ENCODE measurements around the gene TMEM108. TPM values are rescaled to one million over a fixed set of nuclear protein-coding genes. Genes with fewer than 3 reads are reported as not detected.

The TMEM108 gene
- polyA plus RNA-seq, 1 of the 3 experiments (the other 2 are of a cell fraction) = 8.6 TPM

GRCh38 chr3:133192967-133193366 is 154.8 kb downstream of the TMEM108 start:
- peaks cover 9 to 10% of the 10 kb centered on the region in 2 experiments; a peak in 3 of 4 replicates for H3K4me1 ChIP-seq (ENCODE audit: control insufficient read depth in 1 of 2, insufficient read depth in 2 of 2, low read depth in 1 of 2, low read length in 1 of 2)
- no peaks in the 10 kb centered on the region for H3K79me2 ChIP-seq (ENCODE audit: insufficient read depth)
- ChIA-PET POLR2A (no interaction called here), CTCF (interaction anchor here (0.8 to 1.4 kb wide), 2 partner anchors 11 to 24 kb away, joined by 3 read pairs; no protein-coding TSS in a partner anchor)
- H3F3A ChIP-seq (replicated peaks; ENCODE audit: insufficient read depth) = no peaks in the 10 kb centered on the region
- H3K9me2 ChIP-seq = no peaks in the 10 kb centered on the region
- no peak overlapping the region for H3K4me3 ChIP-seq (ENCODE audit: low read depth in 2 of 2, low read length in 1 of 2)
- H3K9me3 ChIP-seq = no peaks in the 10 kb centered on the region
- no peak overlapping the region for H3K4me2 ChIP-seq
- H3K27ac ChIP-seq (ENCODE audit: low read depth in 2 of 2, low read length in 1 of 2) = no peak overlapping the region
- H4K20me1 ChIP-seq (ENCODE audit: insufficient read depth) = no peaks in the 10 kb centered on the region
- no peak for DNase-seq
- no peak overlapping the region for H2AFZ ChIP-seq (ENCODE audit: low read depth)
- TF ChIP-seq GABPA (IDR thresholded peaks at IDR 0.05; ENCODE audit: low read depth) (no peak), EP300 (IDR thresholded peaks at IDR 0.05; ENCODE audit: borderline replicate concordance in 1 of 2, low read depth in 1 of 2, low read length in 1 of 2) (no peak), TAF1 (IDR thresholded peaks at IDR 0.05; ENCODE audit: borderline replicate concordance, low read depth, low read length) (no peak), RFX5 (IDR thresholded peaks at IDR 0.05; ENCODE audit: low read length) (no peak)
- TF ChIP-seq, protein P1, sequence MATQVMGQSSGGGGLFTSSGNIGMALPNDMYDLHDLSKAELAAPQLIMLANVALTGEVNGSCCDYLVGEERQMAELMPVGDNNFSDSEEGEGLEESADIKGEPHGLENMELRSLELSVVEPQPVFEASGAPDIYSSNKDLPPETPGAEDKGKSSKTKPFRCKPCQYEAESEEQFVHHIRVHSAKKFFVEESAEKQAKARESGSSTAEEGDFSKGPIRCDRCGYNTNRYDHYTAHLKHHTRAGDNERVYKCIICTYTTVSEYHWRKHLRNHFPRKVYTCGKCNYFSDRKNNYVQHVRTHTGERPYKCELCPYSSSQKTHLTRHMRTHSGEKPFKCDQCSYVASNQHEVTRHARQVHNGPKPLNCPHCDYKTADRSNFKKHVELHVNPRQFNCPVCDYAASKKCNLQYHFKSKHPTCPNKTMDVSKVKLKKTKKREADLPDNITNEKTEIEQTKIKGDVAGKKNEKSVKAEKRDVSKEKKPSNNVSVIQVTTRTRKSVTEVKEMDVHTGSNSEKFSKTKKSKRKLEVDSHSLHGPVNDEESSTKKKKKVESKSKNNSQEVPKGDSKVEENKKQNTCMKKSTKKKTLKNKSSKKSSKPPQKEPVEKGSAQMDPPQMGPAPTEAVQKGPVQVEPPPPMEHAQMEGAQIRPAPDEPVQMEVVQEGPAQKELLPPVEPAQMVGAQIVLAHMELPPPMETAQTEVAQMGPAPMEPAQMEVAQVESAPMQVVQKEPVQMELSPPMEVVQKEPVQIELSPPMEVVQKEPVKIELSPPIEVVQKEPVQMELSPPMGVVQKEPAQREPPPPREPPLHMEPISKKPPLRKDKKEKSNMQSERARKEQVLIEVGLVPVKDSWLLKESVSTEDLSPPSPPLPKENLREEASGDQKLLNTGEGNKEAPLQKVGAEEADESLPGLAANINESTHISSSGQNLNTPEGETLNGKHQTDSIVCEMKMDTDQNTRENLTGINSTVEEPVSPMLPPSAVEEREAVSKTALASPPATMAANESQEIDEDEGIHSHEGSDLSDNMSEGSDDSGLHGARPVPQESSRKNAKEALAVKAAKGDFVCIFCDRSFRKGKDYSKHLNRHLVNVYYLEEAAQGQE (IDR thresholded peaks at IDR 0.05; ENCODE audit: low read depth, low read length) = no peak
- H3K27me3 ChIP-seq (ENCODE audit: insufficient read depth) = no peaks in the 10 kb centered on the region
- H3K36me3 ChIP-seq (replicated peaks in 1 of 2; ENCODE audit: control insufficient read depth in 1 of 2, insufficient read depth in 2 of 2, low read length in 1 of 2) = no peaks in the 10 kb centered on the region
- H3K9ac ChIP-seq = no peak overlapping the region

- no peaks in the 10 kb centered on the region for H3F3A ChIP-seq (replicated peaks; ENCODE audit: insufficient read depth)
- no peaks in the 10 kb centered on the region for H3K36me3 ChIP-seq (replicated peaks in 1 of 2; ENCODE audit: control insufficient read depth in 1 of 2, insufficient read depth in 2 of 2, low read length in 1 of 2)
- no peak for DNase-seq
- 75% methylated on average over 3 of the region's 3 CpGs for WGBS (ENCODE audit: low lambda C conversion rate)
- POLR2A ChIA-PET = no interaction called here
- peaks cover 4 to 9% of the 10 kb centered on the region in 2 experiments; a peak in 3 of 4 replicates for H3K4me1 ChIP-seq (ENCODE audit: control insufficient read depth in 1 of 2, insufficient read depth in 2 of 2, low read depth in 1 of 2, low read length in 1 of 2)
- no peak overlapping the region for H2AFZ ChIP-seq (ENCODE audit: low read depth)
- no peaks in the 10 kb centered on the region for H3K9me2 ChIP-seq
- CTCF ChIA-PET = interaction anchor here (1.3 kb wide), 1 partner anchor 156 kb away, joined by 5 read pairs; no protein-coding TSS in a partner anchor
- H3K9me3 ChIP-seq = 0 out of 2 replicates have a peak, but pooled peaks cover 4% of the 10 kb centered on the region
- H3K4me2 ChIP-seq = no peak overlapping the region
- H3K27ac ChIP-seq (ENCODE audit: low read depth in 2 of 2, low read length in 1 of 2) = no peak overlapping the region
- no peaks in the 10 kb centered on the region for H3K27me3 ChIP-seq (ENCODE audit: insufficient read depth)
- no peak overlapping the region for H3K4me3 ChIP-seq (ENCODE audit: low read depth in 2 of 2, low read length in 1 of 2)
- H3K79me2 ChIP-seq (ENCODE audit: insufficient read depth) = no peaks in the 10 kb centered on the region
- no peak overlapping the region for H3K9ac ChIP-seq
- no peaks in the 10 kb centered on the region for H4K20me1 ChIP-seq (ENCODE audit: insufficient read depth)
- no peak for TF ChIP-seq TEAD4 (IDR thresholded peaks at IDR 0.05; ENCODE audit: borderline replicate concordance, insufficient read depth)
- TF ChIP-seq RFX5 (IDR thresholded peaks at IDR 0.05; ENCODE audit: low read length) = no peak
- TF ChIP-seq RAD21 (IDR thresholded peaks at IDR 0.05; ENCODE audit: low read length) = no peak
- TF ChIP-seq SIN3A (IDR thresholded peaks at IDR 0.05; ENCODE audit: borderline replicate concordance, low read depth, low read length) = no peak
- no peak for TF ChIP-seq NRF1 (IDR thresholded peaks at IDR 0.05; ENCODE audit: low read depth, low read length)
- no peak for TF ChIP-seq GABPA (IDR thresholded peaks at IDR 0.05; ENCODE audit: low read depth)
- TF ChIP-seq FOXM1 (IDR thresholded peaks at IDR 0.05; ENCODE audit: low read depth) = no peak
- TF ChIP-seq NFIC (IDR thresholded peaks at IDR 0.05; ENCODE audit: borderline replicate concordance) = no peak
- TF ChIP-seq, protein P2, sequence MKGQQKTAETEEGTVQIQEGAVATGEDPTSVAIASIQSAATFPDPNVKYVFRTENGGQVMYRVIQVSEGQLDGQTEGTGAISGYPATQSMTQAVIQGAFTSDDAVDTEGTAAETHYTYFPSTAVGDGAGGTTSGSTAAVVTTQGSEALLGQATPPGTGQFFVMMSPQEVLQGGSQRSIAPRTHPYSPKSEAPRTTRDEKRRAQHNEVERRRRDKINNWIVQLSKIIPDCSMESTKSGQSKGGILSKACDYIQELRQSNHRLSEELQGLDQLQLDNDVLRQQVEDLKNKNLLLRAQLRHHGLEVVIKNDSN (IDR thresholded peaks at IDR 0.05; ENCODE audit: borderline replicate concordance, low read depth) = no peak
- TF ChIP-seq, protein P3, sequence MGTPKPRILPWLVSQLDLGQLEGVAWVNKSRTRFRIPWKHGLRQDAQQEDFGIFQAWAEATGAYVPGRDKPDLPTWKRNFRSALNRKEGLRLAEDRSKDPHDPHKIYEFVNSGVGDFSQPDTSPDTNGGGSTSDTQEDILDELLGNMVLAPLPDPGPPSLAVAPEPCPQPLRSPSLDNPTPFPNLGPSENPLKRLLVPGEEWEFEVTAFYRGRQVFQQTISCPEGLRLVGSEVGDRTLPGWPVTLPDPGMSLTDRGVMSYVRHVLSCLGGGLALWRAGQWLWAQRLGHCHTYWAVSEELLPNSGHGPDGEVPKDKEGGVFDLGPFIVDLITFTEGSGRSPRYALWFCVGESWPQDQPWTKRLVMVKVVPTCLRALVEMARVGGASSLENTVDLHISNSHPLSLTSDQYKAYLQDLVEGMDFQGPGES (IDR thresholded peaks at IDR 0.05; ENCODE audit: low read depth, low read length) = no peak
Observed at GRCh38 chr3:133196527-133196926, 158.3 kb downstream of the TMEM108 start.

All from SK-N-SH (cell line).